ENCODE measurements around the gene IQCM.

The IQCM gene

DNA sequence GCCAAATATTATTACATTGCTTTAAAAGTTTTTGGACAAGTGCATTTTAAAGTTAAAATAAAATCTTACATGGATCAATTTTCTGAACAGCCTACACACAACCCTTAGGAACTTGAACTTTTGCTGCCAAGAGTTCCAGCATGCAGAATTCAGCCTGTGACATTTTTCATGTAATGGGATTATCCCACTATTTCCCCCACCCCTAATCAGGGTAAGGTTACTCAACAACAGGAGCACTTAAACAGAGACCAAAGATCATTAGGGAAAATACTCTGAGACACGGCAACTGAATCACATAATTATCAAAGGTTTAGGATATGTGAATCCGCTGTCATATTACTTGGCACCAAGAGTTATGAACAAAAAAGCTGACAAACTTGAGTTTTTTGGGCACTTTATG is 47.2 kb downstream of the IQCM start:
- no peak for DNase-seq

DNA sequence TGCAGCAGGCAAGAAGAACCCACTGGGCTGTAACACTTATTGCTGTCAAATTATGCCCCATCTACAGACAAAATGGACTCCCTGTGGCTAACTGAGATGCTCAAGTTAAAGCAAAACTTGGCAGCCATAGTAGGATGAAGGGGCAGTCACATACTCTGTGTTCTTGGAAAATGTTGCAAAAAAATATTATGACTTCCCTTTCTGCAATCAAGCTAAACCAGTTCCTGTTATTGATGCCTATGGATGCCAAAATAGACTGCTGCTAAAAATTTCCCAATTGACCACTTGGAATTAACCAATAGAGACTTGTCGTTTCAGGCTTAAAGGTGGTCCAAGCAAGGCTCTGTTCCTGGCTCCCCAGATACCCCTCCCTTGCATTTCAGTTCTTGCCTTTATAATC is 49.5 kb downstream of the IQCM start:
- DNase-seq = no peak

DNA sequence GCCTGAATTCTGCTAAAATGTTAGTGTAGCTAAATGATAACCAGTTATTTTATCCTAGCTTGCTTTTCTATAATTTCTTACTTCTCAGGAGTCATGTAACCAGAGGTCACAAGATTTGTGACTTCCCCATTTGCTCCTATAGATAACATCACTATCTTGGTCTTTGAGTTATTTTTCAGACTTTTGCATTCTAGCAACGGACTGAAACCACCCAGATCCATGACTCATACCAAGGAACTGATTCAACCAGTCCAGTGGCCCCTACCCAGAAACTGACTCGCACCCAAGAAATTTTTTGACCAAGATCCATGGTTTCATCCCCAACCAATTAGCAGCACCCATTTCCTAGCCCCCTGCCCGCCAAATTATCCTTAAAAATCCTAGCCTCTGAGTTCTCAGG is 50.0 kb downstream of the IQCM start:
- no peak for DNase-seq

DNA sequence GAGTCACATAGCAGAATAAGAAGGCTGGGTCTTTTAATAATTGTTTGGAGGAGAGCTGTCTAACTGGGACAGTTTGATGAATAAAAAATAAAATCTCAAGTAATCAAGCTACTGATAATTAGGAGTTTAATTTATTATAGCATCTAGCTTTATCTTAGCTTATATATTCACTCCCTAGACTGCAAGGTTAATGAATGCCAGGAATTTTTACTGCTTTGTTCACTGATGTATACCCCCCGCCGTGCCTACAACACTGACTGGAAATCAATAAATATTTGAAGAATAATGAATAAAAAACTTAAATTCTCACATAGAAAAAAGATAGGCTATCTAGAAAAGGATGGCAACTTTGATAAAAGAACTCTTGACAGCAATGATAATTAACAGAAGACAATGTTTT is 59.7 kb downstream of the IQCM start:
- DNase-seq = no peak

DNA sequence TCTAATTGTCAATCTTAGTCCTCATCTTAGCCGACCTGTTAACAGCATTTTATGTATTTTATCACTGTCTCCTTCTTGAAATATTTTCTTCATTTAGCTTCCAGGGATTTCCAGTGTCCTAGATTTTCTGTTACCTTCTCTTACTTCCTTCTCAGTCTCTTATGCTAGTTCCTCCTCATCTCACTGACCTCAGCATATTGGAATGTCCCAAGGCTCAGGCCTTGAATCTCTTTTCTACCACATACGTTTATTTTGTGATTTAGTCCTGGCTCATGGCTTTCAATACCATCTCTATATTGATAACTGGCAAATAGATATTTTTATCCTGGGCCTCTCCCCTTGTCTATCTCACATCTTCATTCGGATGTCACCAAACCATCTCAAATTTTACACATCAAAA is 61.1 kb downstream of the IQCM start:
- no peak for DNase-seq

DNA sequence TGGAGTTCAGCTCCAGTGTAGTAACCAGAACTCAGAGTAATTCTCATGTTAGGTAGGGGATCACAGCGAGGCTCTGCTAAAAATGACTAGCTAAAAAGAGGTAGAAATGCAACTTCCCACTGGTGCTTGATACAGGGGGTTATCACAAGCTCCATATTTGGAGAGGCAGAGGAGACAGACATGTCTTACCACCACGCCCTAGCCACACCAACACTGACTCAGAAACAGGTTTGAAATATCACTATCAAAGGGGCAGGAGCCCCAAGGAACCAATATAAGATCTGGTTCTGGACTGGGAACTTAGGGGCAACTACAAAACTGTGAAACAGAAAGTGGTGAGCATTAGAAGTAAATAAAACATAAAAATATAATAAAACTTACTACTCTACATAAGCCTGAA is 62.9 kb downstream of the IQCM start:
- DNase-seq = no peak

DNA sequence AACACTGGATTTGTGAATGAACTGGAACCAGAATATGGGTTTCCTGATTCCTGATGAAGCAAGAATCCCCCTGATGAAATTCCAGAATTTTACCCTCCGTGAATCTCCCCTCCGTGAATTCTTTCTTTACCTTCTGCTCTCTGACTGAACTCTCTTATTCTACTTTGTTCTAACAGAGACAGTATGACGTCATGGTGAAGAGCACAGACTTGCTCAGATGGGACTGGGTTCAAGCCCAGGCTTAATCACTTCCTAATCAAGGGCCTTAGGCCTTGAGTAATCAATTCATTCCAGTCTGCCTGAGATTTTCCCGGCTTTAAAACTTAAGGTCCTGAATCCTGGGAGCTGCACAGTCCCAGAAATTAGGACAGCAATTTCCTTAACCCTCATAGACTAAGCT is 64.5 kb downstream of the IQCM start:
- no peak for DNase-seq

DNA sequence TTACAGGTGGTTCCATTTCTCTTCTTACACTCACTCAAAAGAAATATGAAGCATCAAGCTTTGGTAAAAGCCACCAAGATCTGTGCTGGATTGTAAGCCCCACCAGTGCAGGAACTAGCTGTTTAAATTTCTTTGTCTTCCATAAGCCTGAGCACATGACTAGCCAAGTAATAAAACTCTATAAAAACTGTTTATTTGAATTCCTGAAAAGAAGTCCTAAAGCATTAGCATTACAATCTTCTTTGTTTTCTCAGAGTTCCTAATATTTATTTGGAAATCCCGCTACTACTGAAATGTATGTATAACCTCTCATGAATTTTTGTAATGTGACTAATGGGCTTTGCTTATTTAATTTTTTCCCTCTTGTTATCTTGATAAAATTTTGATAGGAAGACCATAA is 65.9 kb downstream of the IQCM start:
- no peak for DNase-seq

DNA sequence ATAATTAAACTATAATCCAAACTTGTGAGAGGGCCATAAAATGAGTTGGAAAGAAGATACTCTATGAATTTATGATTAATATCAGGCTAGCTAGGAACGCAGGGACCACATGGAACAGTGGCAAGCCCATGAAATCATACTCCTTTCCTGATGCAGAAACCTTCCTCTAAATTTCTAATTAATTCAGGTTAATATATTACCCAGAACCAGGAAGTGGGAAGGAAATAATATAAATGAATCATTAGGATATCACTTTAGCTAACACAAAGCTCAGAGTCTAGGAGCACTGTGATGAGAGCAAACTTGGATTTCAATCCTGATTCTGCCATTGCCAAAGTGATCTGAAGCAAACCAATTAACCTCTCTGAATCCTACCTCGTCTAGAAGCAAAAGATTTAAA is 68.0 kb downstream of the IQCM start:
- no peak for DNase-seq

DNA sequence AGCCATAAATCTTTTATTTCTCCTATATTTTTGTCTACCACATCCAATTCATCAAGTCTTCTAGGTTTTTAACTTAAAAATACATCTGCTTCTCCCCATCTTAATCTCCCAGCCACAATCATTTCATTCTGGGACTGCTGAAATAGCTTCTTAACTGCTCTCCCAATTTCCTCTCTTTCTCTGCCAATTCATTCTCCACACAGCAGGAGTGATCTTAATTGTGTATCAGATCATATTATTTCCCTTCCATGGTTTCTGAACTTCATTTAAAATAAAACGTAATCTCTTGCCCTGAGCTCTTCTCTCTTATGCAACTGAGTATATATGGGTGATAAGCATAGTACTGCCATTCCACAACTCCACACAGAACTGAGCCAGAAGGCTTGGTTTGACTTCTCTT is 69.4 kb downstream of the IQCM start:
- no peak for DNase-seq

DNA sequence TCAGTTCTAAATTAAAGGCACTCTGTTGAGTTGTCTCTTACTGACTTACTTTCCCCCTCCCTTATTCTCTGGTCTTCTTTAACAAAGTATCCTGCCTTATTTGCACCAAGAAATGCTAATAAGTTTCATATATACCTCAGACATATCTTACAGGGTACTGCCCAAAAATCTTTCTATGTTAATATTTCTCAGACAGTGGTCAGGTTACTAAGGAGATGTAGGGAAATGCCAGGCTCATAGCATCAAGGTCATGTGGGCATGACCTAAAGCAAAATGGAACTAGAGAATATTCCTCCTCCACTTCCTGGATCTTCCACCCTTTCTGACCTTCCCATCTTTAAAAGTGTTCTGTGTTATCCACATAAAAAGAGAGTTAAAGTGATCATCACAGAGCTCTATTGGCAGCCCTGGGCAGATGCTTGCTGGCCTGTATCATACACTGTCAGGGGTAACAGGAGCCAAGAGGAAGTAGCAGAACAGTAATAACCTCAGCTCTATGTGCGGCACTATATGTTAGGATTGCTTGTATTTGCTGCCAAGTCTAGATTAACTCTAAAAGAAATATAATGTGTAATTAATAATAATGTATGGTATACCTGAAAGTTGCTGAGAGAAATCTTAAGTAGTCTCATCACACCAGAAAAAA is 74.3 kb downstream of the IQCM start:
- DNase-seq = no peak

DNA sequence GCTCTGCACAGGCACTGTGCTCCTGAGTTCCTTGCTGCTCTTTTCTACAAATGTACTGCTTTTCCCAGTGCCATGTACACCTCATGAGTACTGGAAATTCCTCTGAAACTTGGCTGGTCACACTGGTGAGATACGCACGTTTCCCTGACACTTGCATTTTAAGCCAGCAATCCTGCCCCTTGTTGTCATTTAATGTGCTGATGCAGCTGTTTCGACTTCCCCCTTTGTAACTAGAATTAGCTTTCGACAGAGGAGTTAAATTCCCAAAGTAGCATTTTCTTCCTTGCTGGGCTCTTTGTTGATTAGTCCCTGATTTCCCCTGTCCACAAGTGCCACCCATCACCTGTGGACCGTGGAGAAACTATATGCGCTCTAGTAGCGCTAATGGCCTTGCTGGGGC is 77.5 kb downstream of the IQCM start:
- no peak for DNase-seq

DNA sequence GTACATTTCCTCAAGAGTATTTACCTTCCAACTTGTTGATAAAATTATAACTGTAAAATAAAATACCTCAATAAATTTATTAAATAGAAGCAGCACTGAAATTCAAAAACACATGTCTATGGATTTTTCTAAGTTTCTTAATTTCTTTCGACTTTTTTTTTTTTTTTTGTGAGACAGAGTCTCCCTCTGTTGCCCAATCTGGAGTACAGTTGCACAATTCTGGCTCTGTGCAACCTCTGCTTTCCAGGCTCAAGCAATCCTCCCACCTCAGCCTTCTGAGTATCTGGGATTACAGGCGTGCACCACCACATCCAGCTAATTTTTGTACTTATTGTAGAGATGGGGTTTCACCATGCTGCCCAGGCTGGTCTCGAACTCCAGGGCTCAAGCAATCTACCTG is 79.8 kb downstream of the IQCM start:
- DNase-seq = no peak

DNA sequence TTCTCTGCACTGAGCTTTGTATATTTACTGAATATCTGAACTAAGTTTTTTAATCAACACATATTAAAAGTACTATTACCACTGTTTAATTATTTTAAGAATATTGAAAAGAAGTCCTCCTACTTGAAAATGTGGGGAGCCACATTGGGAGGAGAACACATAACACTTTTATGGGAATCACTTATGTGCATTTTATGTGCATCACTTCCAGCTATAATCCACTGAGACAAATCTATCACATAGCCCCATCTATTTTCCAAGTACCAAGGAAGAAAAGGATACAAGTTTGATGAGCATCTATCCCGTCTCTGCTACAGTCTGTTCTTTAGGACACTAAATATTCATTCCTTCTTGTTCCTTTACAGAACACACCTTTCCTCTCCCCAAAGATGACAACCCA is 87.2 kb downstream of the IQCM start:
- DNase-seq = no peak

DNA sequence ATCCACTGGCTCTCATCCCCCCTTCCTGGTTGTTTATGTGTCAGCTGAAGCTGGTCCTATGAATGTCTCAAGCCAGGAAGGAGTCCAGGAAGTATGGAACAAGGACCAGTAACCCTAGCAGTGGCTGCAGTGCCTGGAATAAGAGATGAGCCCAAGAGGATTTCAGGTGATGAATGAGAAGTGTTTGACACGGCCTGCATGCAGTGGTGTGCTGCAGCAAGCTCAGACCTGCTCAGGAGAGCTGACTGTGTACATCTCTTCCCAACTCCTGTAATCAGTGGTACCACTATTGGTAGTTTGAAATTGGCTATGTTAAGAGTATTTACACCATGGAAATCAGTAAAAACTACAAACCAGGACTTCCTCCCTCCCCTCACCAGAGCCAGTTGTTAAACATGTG is 88.0 kb downstream of the IQCM start:
- no peak for DNase-seq

DNA sequence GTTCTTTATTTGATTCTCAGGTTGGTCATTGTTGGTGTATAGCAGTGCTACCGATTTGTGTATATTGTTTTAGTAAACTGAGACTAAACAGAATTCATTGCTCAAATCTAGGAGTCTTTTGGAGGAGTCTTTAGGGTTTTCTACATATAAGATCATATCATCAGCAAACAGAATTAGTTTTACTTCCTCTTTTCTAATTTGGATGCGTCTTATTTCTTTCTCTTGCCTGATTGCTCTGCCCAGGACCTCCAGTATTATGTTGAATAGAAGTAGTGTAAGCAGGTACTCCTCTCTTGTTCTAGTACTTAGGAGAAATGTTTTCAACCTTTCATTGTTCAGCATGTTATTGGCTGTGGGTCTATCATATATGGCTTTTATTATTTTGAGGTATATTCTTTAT is 92.6 kb downstream of the IQCM start:
- DNase-seq = no peak

DNA sequence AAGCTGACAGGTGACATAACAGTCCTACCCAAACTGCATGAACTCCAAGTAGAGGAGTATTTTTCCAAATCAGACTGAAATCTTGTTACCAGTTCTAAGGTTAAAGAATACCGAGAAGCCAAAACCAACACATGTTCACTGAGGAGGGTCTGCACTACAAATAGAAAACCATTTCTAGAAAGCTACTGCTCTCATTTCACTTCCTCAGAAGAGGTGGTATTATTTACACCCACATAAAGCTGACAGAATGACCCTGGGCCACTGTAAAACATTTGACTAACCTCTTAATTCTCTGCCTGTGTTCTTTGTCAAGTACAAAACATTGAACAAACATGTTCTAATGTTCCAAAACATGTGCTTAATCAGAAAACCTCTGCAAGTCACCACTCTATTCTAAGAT is 95.8 kb downstream of the IQCM start:
- DNase-seq = no peak

DNA sequence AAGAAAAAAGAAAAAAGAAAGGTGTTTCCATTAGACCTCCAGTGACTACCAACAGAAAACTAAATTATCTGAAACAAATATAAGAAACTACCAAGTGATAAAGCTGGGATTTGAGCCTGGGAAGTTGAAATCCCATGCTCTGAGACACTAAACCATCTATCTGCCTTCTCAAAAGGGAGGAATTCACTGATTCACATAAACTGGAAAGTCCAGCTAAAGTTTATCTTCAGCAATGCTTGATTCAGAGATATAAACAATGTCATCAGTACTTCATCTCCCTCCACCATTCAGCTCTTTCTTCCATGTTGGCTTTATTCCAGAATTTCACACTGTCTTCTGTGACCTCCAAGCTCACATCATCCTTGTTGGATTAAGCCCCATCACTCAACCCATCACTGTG is 96.3 kb downstream of the IQCM start:
- no peak for DNase-seq

DNA sequence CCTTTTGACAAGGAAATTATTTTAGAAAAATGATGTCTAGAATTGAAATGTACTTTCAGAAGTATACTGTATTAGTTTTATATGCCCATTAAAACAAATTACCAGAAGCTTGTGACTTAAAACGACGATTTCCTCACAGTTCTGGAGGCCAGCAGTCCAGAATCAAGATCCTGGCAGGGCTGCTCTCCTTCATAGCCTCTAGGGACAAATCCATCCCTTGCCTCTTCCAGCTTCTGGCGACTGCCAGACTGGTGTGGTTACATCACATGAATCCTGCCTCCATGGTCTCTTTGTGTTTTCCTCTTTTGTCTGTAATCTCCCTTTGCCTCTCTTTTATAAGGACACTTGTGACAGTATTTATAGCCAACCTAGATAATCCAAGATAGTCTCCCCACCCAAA is 97.1 kb downstream of the IQCM start:
- DNase-seq = no peak

DNA sequence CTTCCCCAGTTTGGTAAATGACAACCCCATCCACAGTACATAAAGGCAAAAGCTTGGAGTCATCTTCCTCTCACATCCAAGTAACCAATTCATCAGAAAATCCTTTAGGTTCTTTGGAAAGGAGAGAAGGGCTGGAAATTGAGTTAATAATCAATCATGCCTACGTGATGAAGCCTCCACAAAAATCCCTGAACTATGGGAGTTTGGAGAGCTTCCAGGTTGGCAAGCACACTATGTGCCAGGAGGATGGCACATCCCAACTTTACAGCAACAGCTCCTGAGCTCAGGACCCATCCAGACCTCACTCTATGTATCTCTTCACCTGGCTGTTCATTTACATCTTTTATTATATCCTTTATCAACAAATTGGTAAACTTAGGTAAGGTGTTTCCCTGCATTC is 98.9 kb downstream of the IQCM start:
- no peak for DNase-seq

DNA sequence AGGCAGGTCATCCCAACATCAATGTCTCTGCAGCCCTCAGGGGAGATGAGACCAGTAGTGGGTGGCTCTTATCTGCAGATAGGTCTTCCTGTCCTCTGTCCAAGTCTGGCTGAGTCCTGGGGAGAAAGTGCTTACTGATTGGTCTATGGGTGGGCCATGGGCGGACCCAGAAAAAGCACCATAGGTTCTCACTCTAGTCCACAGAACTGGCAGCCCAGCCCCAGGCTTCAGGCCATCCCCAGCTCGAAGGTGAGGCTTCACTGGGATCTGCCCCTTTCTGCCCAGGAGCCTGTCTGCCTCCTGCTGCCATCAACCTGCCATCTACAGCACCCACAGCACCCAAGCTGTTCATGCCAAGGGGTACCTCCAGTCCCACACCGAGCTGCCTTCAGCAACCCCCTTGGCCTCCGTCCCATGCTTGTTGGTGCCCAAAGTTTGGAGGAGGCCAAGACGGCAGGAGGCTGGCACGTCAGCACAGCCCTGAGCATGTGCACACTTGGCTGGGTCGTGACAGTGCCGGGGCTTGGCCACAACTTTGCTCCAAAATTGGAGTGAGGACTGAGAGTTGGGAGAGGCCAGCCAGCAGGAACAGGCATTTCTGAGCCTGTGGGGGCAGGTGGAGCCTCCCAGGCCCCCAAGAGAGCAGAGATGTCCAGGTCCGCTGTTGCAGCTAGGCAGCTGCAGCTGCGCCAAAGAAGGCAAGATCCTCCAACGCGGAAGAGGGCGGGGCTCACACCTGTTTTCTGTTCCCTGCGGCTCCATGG is 99.6 kb downstream of the IQCM start:
- DNase-seq = no peak

DNA sequence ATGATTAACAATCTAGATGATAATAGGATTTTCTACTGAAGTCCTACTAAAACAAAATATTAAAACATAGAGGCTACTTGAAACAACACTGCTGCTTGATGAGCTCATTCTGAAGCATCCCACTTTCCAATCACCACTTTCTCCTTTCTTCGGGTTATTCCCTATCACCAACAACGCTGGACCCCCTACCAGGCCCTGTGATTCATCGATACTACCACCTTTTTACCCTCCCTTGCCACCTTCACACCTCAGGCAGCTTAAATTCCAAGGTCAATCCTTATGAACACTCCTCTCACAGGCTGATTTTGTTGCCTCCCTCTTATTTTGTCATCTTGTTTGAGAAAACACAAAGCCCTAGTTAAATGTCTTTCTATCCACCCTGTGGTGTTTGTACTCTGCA is 102.6 kb downstream of the IQCM start:
- no peak for DNase-seq

DNA sequence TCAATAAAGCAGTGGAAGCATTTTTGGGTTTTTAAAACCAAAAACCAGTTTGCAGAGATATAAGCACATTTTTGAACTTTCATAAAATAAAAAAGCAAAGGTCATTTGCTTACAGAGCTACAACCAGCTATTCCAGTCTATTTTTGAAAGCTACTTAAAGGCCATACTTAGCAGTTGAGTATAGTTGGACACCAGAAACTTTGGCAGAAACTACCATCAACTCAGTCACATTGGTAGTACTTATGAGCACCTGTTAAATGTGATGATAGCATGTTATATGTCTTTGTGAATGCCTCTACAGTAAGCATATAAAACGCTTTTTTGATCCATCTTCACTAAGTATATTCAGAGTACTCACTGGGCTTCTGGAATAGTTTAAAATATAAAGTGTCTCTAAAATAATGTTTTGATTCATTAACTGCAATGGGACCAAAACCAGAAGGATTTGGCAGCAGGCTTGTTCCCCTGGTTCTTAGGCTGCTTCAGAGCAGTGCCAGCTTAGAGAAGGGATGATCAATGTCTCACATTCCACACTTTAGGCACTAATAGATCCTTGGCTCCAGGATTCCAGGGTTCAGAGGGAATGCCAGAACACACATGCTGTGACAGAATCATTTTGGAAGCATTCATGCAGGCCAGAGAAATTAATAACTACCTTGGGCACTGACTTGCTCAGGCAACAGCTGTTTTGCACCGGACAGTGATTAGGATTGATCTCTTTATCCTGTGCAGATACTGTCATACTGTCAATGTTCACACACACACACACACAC is 103.9 kb downstream of the IQCM start:
- DNase-seq = no peak

DNA sequence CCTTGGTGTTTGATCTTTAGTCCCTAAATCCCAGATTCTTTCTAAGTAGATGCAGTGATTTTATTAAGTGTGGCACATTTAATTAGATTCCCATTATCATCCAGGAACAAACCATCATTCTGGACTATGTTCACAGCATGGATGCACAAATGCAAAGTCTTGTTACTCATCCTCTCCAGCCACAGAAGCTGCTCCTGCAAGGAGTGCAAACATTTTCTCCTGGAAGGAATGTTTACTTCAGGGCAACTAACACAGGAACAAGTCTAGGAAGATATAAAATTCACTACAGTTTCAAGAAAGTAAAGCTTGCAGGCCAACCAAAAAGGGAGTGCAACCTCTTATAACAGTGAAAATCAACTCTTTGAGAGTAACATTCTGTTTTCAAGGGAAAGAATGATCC is 106.0 kb downstream of the IQCM start:
- DNase-seq = no peak

All from NCI-H748 treated with DMSO at 0.1 percent for 48 hours (cell line).